ENCODE data around the gene TSPAN9. TPM values are rescaled to one million over a fixed set of nuclear protein-coding genes. Genes with fewer than 3 reads are reported as not detected.

TSPAN9 gene
- total RNA-seq, 1 experiment from 2014 or later, result 35.5 TPM

GRCh38 chr12:3329361-3329760, 252.2 kb downstream of the TSPAN9 start:
- intact Hi-C loops (cut with micrococcal nuclease; ENCODE audit: unreplicated experiment), result no loop called here
- no peak for DNase-seq (ENCODE audit: low spot score)
- H3K27ac ChIP-seq (ENCODE audit: low read depth, low read length, poor library complexity, severe bottlenecking), result no peak overlapping the region
- no TSS peak for BruUV-seq (replicated peaks)
- ChIA-PET CTCF (no interaction called here), POLR2A (ENCODE audit: low non-redundant PET) (no interaction called here)
- no peaks in the 10 kb centered on the region for H3K9me3 ChIP-seq (ENCODE audit: low read depth, low read length, poor library complexity, severe bottlenecking)
- H3K4me3 ChIP-seq (ENCODE audit: low read depth, low read length, poor library complexity, severe bottlenecking), result no peak overlapping the region
- TF ChIP-seq EZH2 (IDR thresholded peaks at IDR 0.05; ENCODE audit: borderline replicate concordance, low read depth, low read length, poor library complexity, severe bottlenecking), result no peak
- no peak for TF ChIP-seq CTCF (conservative IDR thresholded peaks at IDR 0.05; ENCODE audit: low read depth, low read length)
- no peaks in the 10 kb centered on the region for H3K4me1 ChIP-seq (ENCODE audit: insufficient read depth, low read length, poor library complexity, severe bottlenecking)
- no peaks in the 10 kb centered on the region for H3K27me3 ChIP-seq (replicated peaks; ENCODE audit: insufficient read depth, low read depth, low read length, poor library complexity)
- no peaks in the 10 kb centered on the region for H3K36me3 ChIP-seq (ENCODE audit: insufficient read depth, low read length, poor library complexity, severe bottlenecking)

- Histone ChIP-seq H3K4me3 (ENCODE audit: low read depth, low read length, poor library complexity, severe bottlenecking) (no peak overlapping the region), H3K27me3 (replicated peaks; ENCODE audit: insufficient read depth, low read depth, low read length, poor library complexity) (no peaks in the 10 kb centered on the region), H3K4me1 (ENCODE audit: insufficient read depth, low read length, poor library complexity, severe bottlenecking) (no peaks in the 10 kb centered on the region), H3K36me3 (ENCODE audit: insufficient read depth, low read length, poor library complexity, severe bottlenecking) (no peaks in the 10 kb centered on the region), H3K9me3 (ENCODE audit: low read depth, low read length, poor library complexity, severe bottlenecking) (no peaks in the 10 kb centered on the region), H3K27ac (ENCODE audit: low read depth, low read length, poor library complexity, severe bottlenecking) (no peak overlapping the region)
- no peak for TF ChIP-seq EZH2 (IDR thresholded peaks at IDR 0.05; ENCODE audit: borderline replicate concordance, low read depth, low read length, poor library complexity, severe bottlenecking)
- TF ChIP-seq CTCF (conservative IDR thresholded peaks at IDR 0.05; ENCODE audit: low read depth, low read length), result no peak
- no TSS peak for BruUV-seq (replicated peaks)
- POLR2A ChIA-PET (ENCODE audit: low non-redundant PET), result no interaction called here
- DNase-seq (ENCODE audit: low spot score), result no peak
- CTCF ChIA-PET, result no interaction called here
- intact Hi-C loops (cut with micrococcal nuclease; ENCODE audit: unreplicated experiment), result no loop called here
Observed at GRCh38 chr12:3330976-3331510, 253.9 kb downstream of the TSPAN9 start.

GRCh38 chr12:3332188-3332587, 255.0 kb downstream of the TSPAN9 start:
- H3K9me3 ChIP-seq (ENCODE audit: low read depth, low read length, poor library complexity, severe bottlenecking), result no peaks in the 10 kb centered on the region
- H3K27me3 ChIP-seq (replicated peaks; ENCODE audit: insufficient read depth, low read depth, low read length, poor library complexity), result no peaks in the 10 kb centered on the region
- TF ChIP-seq CTCF (conservative IDR thresholded peaks at IDR 0.05; ENCODE audit: low read depth, low read length) (no peak), EZH2 (IDR thresholded peaks at IDR 0.05; ENCODE audit: borderline replicate concordance, low read depth, low read length, poor library complexity, severe bottlenecking) (no peak)
- no peak overlapping the region for H3K4me3 ChIP-seq (ENCODE audit: low read depth, low read length, poor library complexity, severe bottlenecking)
- intact Hi-C loops (cut with micrococcal nuclease; ENCODE audit: unreplicated experiment), result no loop called here
- H3K4me1 ChIP-seq (ENCODE audit: insufficient read depth, low read length, poor library complexity, severe bottlenecking), result no peaks in the 10 kb centered on the region
- no peaks in the 10 kb centered on the region for H3K36me3 ChIP-seq (ENCODE audit: insufficient read depth, low read length, poor library complexity, severe bottlenecking)
- H3K27ac ChIP-seq (ENCODE audit: low read depth, low read length, poor library complexity, severe bottlenecking), result no peak overlapping the region
- ChIA-PET CTCF (no interaction called here), POLR2A (ENCODE audit: low non-redundant PET) (no interaction called here)
- BruUV-seq (replicated peaks), result no TSS peak
- DNase-seq (ENCODE audit: low spot score), result no peak
